Liver (tissue), 9 donors: ENCODE results near the gene AURKB. TPM values are rescaled to one million over a fixed set of nuclear protein-coding genes. Genes with fewer than 3 reads are reported as not detected.

Source experiments
- DNase-seq: peaks from one replicate; pipeline ENCODE4 v3.0.0-alpha.2; 2017; ENCODE audit warnings: low spot score
- H3K27ac ChIP-seq, 2 donors: one replicate each; pipeline ENCODE4 v1.7.0; 2013; ENCODE audit warnings: inconsistent platforms in 2 of 2, low read length in 2 of 2, control low read depth in 1 of 2, low read depth in 1 of 2, mild to moderate bottlenecking in 1 of 2
- H3K27me3 ChIP-seq, 4 donors: one replicate each; pipeline versions ENCODE4 v1.6.1 to v1.7.0; 2013; ENCODE audit warnings: low read length in 3 of 4, inconsistent platforms in 1 of 4, mild to moderate bottlenecking in 1 of 4, moderate library complexity in 1 of 4; ENCODE audit not compliant: control insufficient read depth in 4 of 4, insufficient read depth in 4 of 4
- H3K36me3 ChIP-seq, 4 donors: one replicate each; pipeline versions ENCODE4 v1.6.1 to v1.7.0; 2013; ENCODE audit warnings: low read length in 3 of 4, mild to moderate bottlenecking in 3 of 4, low read depth in 1 of 4, moderate library complexity in 1 of 4; ENCODE audit not compliant: control insufficient read depth in 4 of 4, insufficient read depth in 3 of 4
- H3K4me1 ChIP-seq, 4 donors: one replicate each; pipeline versions ENCODE4 v1.6.1 to v1.7.0; 2013; ENCODE audit warnings: low read length in 3 of 4, mild to moderate bottlenecking in 3 of 4, moderate library complexity in 1 of 4; ENCODE audit not compliant: control insufficient read depth in 4 of 4, insufficient read depth in 4 of 4
- H3K4me3 ChIP-seq, 3 donors: one replicate each; pipeline versions ENCODE4 v1.6.1 to v1.7.0; 2013; ENCODE audit warnings: low read length in 3 of 3, control low read depth in 1 of 3, low read depth in 1 of 3, mild to moderate bottlenecking in 1 of 3
- H3K9ac ChIP-seq, 2 donors: one replicate each; pipeline ENCODE4 v1.7.0; 2013; ENCODE audit warnings: low read length in 2 of 2, mild to moderate bottlenecking in 2 of 2, moderate library complexity in 2 of 2, control low read depth in 1 of 2, low read depth in 1 of 2
- H3K9me3 ChIP-seq, 4 donors: one replicate each; pipeline versions ENCODE4 v1.6.1 to v1.7.0; 2013; ENCODE audit warnings: low read length in 3 of 4; ENCODE audit not compliant: control insufficient read depth in 4 of 4
- EGR1 ChIP-seq, 2 donors: IDR thresholded peaks; 2 replicates each; pipeline ENCODE4 v1.6.1; 2016 to 2018; ENCODE audit warnings: antibody characterized with exemption in 2 of 2, low read depth in 2 of 2
- FOXA1 ChIP-seq: IDR thresholded peaks from 2 replicates; pipeline ENCODE4 v1.6.1; 2016; ENCODE audit warnings: antibody characterized with exemption
- FOXA2 ChIP-seq: IDR thresholded peaks from 2 replicates; pipeline ENCODE4 v1.6.1; 2016; ENCODE audit warnings: antibody characterized with exemption
- GABPA ChIP-seq, 2 donors: IDR thresholded peaks in 1 of 2; conservative IDR thresholded peaks in 1 of 2; 2 replicates each; pipeline ENCODE4 v1.6.1; 2016; ENCODE audit warnings: antibody characterized with exemption in 2 of 2, mild to moderate bottlenecking in 1 of 2, moderate library complexity in 1 of 2
- HNF4G ChIP-seq: IDR thresholded peaks from 2 replicates; pipeline ENCODE4 v1.6.1; 2016; ENCODE audit warnings: antibody characterized with exemption
- JUND ChIP-seq, 2 donors: IDR thresholded peaks; 2 replicates each; pipeline ENCODE4 v1.6.1; 2016; ENCODE audit warnings: antibody characterized with exemption in 2 of 2
- NR2F2 ChIP-seq: IDR thresholded peaks from 2 replicates; pipeline ENCODE4 v1.6.1; 2016; ENCODE audit warnings: antibody characterized with exemption
- RAD21 ChIP-seq, 2 donors: IDR thresholded peaks; 2 replicates each; pipeline ENCODE4 v1.6.1; 2016; ENCODE audit warnings: antibody characterized with exemption in 2 of 2, mild to moderate bottlenecking in 2 of 2
- RXRA ChIP-seq, 2 donors: IDR thresholded peaks; 2 replicates each; pipeline ENCODE4 v1.6.1; 2017 to 2018; ENCODE audit warnings: antibody characterized with exemption in 2 of 2, mild to moderate bottlenecking in 1 of 2
- SP1 ChIP-seq: IDR thresholded peaks from 2 replicates; pipeline ENCODE4 v1.6.1; 2018; ENCODE audit warnings: antibody characterized with exemption, mild to moderate bottlenecking
- TAF1 ChIP-seq: conservative IDR thresholded peaks from 2 replicates; pipeline ENCODE4 v1.6.1; 2016; ENCODE audit warnings: antibody characterized with exemption, mild to moderate bottlenecking
- YY1 ChIP-seq: IDR thresholded peaks from 2 replicates; pipeline ENCODE4 v1.6.1; 2016; ENCODE audit warnings: antibody characterized with exemption, mild to moderate bottlenecking
- WGBS: extraction: QIAGEN DNeasy Blood & Tissue Kit; methylation state at CpG from one replicate; pipeline ENCODE4 v1.1.7; 2013; 5-methylcytosine and 5-hydroxymethylcytosine counted together
- polyA plus RNA-seq, 2 donors: library from polyadenylated mRNA; stranded (reverse) in 1 of 2; unstranded in 1 of 2; fragments of 200-250 nt in 1 of 2; fragments of >200 nt in 1 of 2; fragmentation: Nextera tagmentation in 1 of 2; extraction: Ambion mirVana in 1 of 2; gene quantifications; one replicate each; pipeline versions ENCODE4 v1.2.1 to v1.2.3, GENCODE V29; 2013 to 2015
- total RNA-seq, 2 donors: library from RNA; depleted of rRNA; stranded (reverse); fragments of >200 nt; gene quantifications; one replicate each; pipeline ENCODE4 v1.2.3, GENCODE V29; 2014
- TF ChIP-seq, protein P1 (sequence below): fragments of 150-350 bp; IDR thresholded peaks from 2 replicates; pipeline ENCODE4 v1.5.1; 2017; ENCODE audit warnings: improper control_type of control experiment, low read depth, low read length; ENCODE audit not compliant: missing input control
- TF ChIP-seq, protein P2 (sequence below): IDR thresholded peaks from 2 replicates; pipeline ENCODE4 v1.6.1; 2016; ENCODE audit warnings: antibody characterized with exemption
- TF ChIP-seq, protein P3 (sequence below): IDR thresholded peaks from 2 replicates; pipeline ENCODE4 v1.6.1; 2016; ENCODE audit warnings: antibody characterized with exemption
- TF ChIP-seq, protein P4 (sequence below): IDR thresholded peaks from 2 replicates; pipeline ENCODE4 v1.6.1; 2016; ENCODE audit warnings: antibody characterized with exemption
- TF ChIP-seq, protein P5 (sequence below): IDR thresholded peaks from 2 replicates; pipeline ENCODE4 v1.6.1; 2016; ENCODE audit warnings: antibody characterized with exemption, mild to moderate bottlenecking
- donor health status: healthy.
- donor health status: healthy.
- donor health status: healthy.
- donor health status: healthy.
- donor health status: healthy.

AURKB gene
- total and polyA plus RNA-seq, 4 donors: 0.42 to 25.9 (median 3.0) TPM

DNA sequence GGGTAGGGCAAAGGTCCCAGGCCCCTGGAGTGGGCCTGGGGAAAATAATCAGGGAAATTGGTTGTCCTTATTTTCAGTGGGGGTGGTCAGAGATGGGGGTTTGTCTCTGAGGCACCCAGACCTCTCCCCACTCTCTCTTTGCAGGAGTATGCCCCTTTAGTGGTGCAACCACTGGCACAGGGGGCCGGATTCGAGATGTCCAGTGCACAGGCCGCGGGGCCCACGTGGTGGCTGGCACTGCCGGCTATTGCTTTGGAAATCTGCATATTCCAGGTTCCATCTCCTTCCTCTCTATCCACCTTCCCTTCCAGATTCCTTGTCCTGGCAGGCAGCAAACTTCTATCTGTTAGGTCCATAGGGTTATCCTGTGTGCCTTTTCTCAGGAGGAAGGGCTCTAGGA is 46.3 kb upstream of the AURKB start:
- Histone ChIP-seq H3K4me3 (no peak overlapping the region), H3K9ac (no peak overlapping the region), H3K27me3 (no peaks in the 10 kb centered on the region), H3K36me3 (peaks cover 3 to 30% (median 14%) of the 10 kb centered on the region in 4 donors), H3K27ac (no peak overlapping the region), H3K4me1 (no peaks in the 10 kb centered on the region), H3K9me3 (no peaks in the 10 kb centered on the region)
- no peak for TF ChIP-seq EGR1 (IDR thresholded peaks at IDR 0.05; ENCODE audit: low read depth in 2 of 2)
- TF ChIP-seq RXRA (IDR thresholded peaks at IDR 0.05): no peak
- no peak for TF ChIP-seq FOXA1
- TF ChIP-seq RAD21 (IDR thresholded peaks at IDR 0.05): no peak
- no peak for TF ChIP-seq NR2F2
- no peak for TF ChIP-seq JUND (IDR thresholded peaks at IDR 0.05)
- TF ChIP-seq, protein P1, sequence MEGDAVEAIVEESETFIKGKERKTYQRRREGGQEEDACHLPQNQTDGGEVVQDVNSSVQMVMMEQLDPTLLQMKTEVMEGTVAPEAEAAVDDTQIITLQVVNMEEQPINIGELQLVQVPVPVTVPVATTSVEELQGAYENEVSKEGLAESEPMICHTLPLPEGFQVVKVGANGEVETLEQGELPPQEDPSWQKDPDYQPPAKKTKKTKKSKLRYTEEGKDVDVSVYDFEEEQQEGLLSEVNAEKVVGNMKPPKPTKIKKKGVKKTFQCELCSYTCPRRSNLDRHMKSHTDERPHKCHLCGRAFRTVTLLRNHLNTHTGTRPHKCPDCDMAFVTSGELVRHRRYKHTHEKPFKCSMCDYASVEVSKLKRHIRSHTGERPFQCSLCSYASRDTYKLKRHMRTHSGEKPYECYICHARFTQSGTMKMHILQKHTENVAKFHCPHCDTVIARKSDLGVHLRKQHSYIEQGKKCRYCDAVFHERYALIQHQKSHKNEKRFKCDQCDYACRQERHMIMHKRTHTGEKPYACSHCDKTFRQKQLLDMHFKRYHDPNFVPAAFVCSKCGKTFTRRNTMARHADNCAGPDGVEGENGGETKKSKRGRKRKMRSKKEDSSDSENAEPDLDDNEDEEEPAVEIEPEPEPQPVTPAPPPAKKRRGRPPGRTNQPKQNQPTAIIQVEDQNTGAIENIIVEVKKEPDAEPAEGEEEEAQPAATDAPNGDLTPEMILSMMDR: no peak
- no peak for TF ChIP-seq TAF1
- no peak for TF ChIP-seq SP1
- TF ChIP-seq, protein P2, sequence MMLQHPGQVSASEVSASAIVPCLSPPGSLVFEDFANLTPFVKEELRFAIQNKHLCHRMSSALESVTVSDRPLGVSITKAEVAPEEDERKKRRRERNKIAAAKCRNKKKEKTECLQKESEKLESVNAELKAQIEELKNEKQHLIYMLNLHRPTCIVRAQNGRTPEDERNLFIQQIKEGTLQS: no peak
- TF ChIP-seq YY1: no peak
- no peak for TF ChIP-seq HNF4G
- no peak for TF ChIP-seq GABPA (IDR thresholded peaks at IDR 0.05 in 1 of 2, conservative IDR thresholded peaks at IDR 0.05 in 1 of 2)
- TF ChIP-seq, protein P3, sequence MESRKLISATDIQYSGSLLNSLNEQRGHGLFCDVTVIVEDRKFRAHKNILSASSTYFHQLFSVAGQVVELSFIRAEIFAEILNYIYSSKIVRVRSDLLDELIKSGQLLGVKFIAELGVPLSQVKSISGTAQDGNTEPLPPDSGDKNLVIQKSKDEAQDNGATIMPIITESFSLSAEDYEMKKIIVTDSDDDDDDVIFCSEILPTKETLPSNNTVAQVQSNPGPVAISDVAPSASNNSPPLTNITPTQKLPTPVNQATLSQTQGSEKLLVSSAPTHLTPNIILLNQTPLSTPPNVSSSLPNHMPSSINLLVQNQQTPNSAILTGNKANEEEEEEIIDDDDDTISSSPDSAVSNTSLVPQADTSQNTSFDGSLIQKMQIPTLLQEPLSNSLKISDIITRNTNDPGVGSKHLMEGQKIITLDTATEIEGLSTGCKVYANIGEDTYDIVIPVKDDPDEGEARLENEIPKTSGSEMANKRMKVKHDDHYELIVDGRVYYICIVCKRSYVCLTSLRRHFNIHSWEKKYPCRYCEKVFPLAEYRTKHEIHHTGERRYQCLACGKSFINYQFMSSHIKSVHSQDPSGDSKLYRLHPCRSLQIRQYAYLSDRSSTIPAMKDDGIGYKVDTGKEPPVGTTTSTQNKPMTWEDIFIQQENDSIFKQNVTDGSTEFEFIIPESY: no peak
- TF ChIP-seq FOXA2: no peak
- TF ChIP-seq, protein P4, sequence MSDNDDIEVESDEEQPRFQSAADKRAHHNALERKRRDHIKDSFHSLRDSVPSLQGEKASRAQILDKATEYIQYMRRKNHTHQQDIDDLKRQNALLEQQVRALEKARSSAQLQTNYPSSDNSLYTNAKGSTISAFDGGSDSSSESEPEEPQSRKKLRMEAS: no peak
- WGBS: 97% methylated on average over 6 of the region's 6 CpGs
- DNase-seq: no peak

DNA sequence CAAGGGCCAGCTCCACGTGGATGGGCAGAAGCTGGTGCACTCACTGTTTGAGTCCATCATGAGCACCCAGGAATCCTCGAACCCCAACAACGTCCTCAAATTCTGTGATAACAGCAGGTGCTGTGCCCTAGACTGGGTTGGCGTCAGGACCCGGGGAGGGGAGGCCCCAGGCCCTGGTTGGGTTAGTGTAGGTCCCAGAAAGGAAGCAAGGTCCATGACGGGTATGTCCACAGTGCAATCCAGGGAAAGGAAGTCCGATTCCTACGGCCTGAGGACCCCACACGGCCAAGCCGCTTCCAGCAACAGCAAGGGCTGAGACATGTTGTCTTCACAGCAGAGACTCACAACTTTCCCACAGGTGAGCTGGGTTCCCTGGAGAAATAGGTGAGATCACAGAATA is 45.9 kb upstream of the AURKB start:
- H3K36me3 ChIP-seq: peaks cover 3 to 28% (median 13%) of the 10 kb centered on the region in 4 donors
- DNase-seq: no peak

More for the DNA sequence above, 45.9 kb upstream of the AURKB start:
- H3K27me3 ChIP-seq: no peaks in the 10 kb centered on the region
- H3K4me3 ChIP-seq: no peak overlapping the region
- no peak overlapping the region for H3K9ac ChIP-seq
- no peak for TF ChIP-seq RXRA (IDR thresholded peaks at IDR 0.05)
- TF ChIP-seq, protein P5, sequence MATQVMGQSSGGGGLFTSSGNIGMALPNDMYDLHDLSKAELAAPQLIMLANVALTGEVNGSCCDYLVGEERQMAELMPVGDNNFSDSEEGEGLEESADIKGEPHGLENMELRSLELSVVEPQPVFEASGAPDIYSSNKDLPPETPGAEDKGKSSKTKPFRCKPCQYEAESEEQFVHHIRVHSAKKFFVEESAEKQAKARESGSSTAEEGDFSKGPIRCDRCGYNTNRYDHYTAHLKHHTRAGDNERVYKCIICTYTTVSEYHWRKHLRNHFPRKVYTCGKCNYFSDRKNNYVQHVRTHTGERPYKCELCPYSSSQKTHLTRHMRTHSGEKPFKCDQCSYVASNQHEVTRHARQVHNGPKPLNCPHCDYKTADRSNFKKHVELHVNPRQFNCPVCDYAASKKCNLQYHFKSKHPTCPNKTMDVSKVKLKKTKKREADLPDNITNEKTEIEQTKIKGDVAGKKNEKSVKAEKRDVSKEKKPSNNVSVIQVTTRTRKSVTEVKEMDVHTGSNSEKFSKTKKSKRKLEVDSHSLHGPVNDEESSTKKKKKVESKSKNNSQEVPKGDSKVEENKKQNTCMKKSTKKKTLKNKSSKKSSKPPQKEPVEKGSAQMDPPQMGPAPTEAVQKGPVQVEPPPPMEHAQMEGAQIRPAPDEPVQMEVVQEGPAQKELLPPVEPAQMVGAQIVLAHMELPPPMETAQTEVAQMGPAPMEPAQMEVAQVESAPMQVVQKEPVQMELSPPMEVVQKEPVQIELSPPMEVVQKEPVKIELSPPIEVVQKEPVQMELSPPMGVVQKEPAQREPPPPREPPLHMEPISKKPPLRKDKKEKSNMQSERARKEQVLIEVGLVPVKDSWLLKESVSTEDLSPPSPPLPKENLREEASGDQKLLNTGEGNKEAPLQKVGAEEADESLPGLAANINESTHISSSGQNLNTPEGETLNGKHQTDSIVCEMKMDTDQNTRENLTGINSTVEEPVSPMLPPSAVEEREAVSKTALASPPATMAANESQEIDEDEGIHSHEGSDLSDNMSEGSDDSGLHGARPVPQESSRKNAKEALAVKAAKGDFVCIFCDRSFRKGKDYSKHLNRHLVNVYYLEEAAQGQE: no peak
- 96% methylated on average over 10 of the region's 10 CpGs for WGBS
- H3K27ac ChIP-seq: no peak overlapping the region
- no peaks in the 10 kb centered on the region for H3K9me3 ChIP-seq
- H3K4me1 ChIP-seq: no peaks in the 10 kb centered on the region
